ENCODE data around the gene LARGE1.

GRCh38 chr22:33914699-33915098, 5.6 kb downstream of the LARGE1 start:
- TF ChIP-seq CTCF (IDR thresholded peaks at IDR 0.05) (no peak), POLR2AphosphoS5 (IDR thresholded peaks at IDR 0.05) (no peak)
